ENCODE results near the gene KIR2DL1.
"Not testable (repeated sequence)": the region's sequence is repeated elsewhere in the genome, so short reads cannot be mapped to it uniquely, and the experiment has no call there.

Gene KIR2DL1

DNA sequence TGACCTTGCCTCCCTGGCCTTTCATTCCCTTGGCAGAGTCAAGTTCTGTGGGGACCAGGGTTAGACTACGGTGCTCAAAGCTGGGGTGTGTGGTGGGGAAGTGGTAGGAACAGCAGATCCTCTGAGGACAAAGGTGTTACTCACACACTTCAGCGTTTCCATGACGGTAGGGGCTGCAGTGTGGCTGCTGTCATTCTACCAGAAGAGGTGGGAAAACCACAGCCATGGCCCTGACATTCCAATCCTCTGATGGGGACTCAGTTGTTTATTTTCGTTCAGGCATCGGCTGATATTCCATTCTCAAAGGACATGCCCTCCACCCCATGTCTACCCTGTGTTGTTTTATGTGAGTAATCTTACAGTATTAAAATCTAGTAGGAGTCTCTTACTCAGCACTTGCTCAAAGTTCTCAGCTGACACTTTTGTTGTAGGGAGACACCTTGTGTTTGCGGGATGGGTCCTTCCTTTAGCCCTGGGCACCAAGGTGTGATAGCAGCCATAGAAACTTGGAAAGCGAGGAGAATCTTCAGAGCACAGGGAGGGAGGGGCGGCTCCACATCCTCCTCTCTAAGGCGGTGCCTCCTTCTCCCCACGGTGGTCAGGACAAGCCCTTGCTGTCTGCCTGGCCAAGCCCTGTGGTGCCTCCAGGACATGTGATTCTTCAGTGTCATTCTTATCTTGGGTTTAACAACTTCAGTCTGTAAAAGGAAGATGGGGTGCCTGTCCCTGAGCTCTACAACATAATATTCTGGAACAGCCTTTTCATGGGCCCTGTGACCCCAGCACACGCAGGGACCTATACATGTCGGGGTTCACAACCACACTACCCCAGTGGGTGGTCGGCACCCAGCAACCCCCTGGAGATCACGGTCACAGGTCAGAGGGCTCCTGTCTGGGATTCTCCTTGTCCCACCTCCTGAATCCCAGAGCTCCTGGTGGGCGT, 1.7 kb downstream of the KIR2DL1 start:
- DNase-seq: not testable (repeated sequence)

- not testable (repeated sequence) for DNase-seq
Measured at GRCh38 chr19:54772666-54773065, 3.1 kb downstream of the KIR2DL1 start.

- DNase-seq: not testable (repeated sequence)
Measured at GRCh38 chr19:54775095-54775815, 5.7 kb downstream of the KIR2DL1 start.

GRCh38 chr19:54775830-54776229, 6.2 kb downstream of the KIR2DL1 start:
- DNase-seq: not testable (repeated sequence)

GRCh38 chr19:54777851-54778250, 8.3 kb downstream of the KIR2DL1 start:
- DNase-seq: not testable (repeated sequence)

DNA sequence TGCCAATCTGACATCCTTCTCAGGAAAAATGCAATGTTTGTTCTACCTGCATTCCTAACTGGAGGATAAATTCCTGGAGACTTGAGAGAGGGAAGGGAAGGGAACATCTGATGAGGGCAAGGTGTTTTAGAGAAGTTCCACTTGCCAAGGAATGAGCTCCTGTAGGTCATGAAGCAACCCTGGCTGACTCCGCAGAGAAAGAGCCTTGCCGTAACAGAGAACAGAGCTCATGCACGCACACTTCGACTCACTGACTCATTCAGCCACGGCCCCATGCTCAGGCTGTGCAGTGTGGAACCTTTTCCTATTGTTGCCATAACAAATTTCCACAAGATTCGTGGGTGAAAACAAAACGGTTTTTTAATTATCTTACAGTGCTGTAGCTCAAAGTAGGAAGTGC, 9.3 kb downstream of the KIR2DL1 start:
- not testable (repeated sequence) for DNase-seq

DNA sequence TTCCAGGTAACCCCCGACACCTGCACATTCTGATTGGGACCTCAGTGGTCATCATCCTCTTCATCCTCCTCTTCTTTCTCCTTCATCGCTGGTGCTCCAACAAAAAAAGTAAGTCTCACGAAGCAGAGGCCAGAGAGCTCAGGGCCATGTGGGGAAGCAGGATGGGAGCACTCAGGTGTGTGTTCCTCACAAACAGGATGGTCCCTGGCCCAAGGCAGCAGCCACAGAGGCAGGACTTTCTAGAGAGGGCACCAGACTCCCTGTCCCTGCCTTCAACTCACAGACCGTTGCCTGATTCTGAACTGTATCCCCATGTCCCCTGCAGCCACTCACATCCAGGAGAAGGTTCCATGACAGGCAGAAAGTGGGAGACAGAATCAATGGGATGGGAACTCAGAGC, 13.3 kb downstream of the KIR2DL1 start:
- DNase-seq: not testable (repeated sequence)

DNA sequence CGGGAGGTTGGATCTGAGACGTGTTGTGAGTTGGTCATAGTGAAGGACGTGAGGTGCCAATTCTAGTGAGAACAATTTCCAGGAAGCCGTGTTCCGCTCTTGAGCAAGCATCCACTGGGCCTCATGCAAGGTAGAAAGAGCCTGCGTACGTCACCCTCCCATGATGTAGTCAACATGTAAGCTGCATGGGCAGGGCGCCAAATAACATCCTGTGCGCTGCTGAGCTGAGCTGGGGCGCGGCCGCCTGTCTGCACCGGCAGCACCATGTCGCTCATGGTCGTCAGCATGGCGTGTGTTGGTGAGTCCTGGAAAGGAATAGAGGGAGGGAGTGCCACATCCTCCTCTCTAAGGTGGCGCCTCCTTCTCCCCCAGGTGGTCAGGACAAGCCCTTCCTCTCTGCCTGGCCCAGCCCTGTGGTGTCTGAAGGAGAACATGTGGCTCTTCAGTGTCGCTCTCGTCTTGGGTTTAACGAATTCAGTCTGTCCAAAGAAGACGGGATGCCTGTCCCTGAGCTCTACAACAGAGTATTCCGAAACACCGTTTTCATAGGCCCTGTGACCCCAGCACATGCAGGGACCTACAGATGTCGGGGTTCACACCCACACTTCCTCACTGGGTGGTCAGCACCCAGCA, 16.6 kb downstream of the KIR2DL1 start:
- DNase-seq: not testable (repeated sequence)

DNA sequence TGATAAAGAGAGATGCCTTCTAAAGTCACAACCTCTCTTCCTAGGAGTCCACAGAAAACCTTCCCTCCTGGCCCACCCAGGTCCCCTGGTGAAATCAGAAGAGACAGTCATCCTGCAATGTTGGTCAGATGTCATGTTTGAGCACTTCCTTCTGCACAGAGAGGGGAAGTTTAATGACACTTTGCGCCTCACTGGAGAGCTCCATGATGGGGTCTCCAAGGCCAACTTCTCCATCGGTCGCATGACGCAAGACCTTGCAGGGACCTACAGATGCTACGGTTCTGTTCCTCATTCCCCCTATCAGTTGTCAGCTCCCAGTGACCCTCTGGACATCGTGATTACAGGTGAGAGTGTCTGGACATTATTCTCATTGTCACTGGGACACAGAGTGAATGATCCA, 18.6 kb downstream of the KIR2DL1 start:
- DNase-seq: not testable (repeated sequence)

DNA sequence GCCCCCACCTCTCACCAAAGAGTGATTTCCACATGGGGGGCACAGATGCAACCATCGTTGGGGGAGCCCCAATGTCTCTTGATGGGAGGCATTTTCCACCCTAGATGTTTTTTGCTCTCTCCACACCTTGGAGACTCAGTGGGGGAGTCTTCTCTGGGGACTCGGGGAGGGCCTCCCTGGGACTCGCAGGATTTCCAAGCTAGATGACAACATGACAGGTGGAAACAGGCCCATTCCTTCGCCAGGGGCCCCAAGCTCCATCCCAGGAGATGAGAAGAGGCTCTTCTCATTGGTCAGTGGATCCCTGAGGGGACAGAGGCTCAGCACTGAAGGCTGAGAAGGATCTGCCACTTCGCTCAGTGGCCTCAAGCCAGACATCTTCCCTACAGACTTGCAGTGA, 21.1 kb downstream of the KIR2DL1 start:
- DNase-seq: no peak

GRCh38 chr19:54791476-54791875, 21.9 kb downstream of the KIR2DL1 start:
- DNase-seq: no peak

GRCh38 chr19:54792814-54793213, 23.2 kb downstream of the KIR2DL1 start:
- no peak for DNase-seq

DNA sequence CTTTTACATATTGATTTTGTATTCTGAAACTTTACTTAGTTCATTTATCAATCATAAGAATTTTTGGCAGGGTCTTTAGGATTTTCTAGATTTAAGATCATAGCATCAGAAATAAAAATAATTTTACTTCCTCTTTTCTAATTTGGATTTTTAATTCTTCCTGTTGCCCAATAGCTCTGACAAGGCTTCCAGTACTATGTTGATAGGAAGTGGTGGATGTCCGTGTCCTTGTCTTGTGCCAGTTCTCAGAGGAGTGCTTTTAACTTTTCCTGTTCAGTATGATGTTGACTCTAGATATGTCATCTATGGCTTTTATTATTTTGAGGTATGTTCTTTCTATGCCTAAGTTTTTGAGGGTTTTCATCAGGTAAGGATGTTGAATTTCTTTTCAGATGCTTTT, 26.2 kb downstream of the KIR2DL1 start:
- no peak for DNase-seq

GRCh38 chr19:54803410-54803809, 33.8 kb downstream of the KIR2DL1 start, which contains the start of gene KIR2DL4:
Gene KIR2DL4 (plus strand): TSS chr19:54803610. CDS start chr19:54803652, 42 bp downstream.
- no peak for DNase-seq

DNA sequence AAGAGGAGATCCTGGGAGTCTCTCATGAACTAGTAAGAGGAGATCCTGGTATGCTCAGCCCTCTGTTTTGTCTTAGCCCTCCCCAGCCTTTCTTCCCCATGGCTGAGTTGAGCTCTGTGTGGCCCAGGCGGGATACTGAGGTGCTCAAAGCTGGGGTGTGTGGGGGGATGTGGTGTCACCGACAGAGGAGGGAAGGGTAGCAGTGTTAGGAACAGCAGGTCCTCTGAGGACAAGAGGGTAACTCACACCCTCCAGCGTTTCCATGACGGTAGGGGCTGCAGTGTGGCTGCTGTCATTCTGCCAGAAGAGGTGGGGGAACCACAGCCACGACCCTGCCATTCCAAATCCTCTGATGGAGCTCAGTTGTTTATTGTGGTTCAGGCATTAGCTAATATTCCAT, 34.5 kb downstream of the KIR2DL1 start:
- DNase-seq: no peak

- DNase-seq: no peak
Measured at GRCh38 chr19:54804571-54804970, 35.0 kb downstream of the KIR2DL1 start.

- no peak for DNase-seq
Measured at GRCh38 chr19:54805665-54806515, 36.3 kb downstream of the KIR2DL1 start.

- DNase-seq: no peak
Measured at GRCh38 chr19:54806516-54806838, 36.9 kb downstream of the KIR2DL1 start.

- not testable (repeated sequence) for DNase-seq
Measured at GRCh38 chr19:54814571-54814970, 45.0 kb downstream of the KIR2DL1 start.

GRCh38 chr19:54816251-54816650, 46.7 kb downstream of the KIR2DL1 start, which contains the start of gene KIR3DL1:
Gene KIR3DL1 (plus strand): TSS chr19:54816468.
- DNase-seq: not testable (repeated sequence)

DNA sequence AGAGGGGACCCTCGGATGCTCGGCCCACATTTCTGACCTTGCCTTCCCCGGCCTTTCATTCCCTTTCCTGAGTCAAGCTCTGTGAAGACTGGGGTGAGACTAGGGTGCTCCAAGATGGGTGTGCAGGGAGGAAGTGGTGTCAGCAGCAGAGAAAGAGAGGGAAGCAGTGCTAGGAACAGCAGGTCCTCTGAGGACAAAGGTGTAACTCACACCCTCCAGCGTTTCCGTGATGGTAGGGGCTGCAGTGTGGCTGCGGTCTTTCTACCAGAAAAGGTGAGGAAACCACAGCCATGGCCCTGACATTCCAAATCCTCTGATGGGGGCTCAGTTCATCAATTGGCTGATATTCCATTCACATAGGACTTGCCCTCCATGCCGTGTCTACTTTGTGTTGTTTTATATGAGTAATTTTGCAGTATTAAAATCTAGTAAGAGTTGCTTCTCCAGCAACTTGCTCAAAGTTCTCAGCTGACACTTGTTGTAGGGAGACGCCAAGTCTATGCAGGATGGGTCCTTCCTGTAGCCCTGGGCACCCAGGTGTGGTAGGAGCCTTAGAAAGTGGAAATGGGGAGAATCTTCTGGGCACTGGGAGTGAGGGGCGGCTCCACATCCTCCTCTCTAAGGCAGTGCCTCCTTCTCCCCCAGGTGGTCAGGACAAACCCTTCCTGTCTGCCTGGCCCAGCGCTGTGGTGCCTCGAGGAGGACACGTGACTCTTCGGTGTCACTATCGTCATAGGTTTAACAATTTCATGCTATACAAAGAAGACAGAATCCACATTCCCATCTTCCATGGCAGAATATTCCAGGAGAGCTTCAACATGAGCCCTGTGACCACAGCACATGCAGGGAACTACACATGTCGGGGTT, 48.3 kb downstream of the KIR2DL1 start:
- DNase-seq: no peak
